CMK (cell line): ENCODE results near the gene GTF2H1.
"Not testable (repeated sequence)": the region's sequence is repeated elsewhere in the genome, so short reads cannot be mapped to it uniquely, and the experiment has no call there.

Experiments used
- DNase-seq: peaks from one replicate; pipeline ENCODE4 v3.0.0-alpha.2; 2010; ENCODE audit warnings: low read depth

GTF2H1 gene

DNA sequence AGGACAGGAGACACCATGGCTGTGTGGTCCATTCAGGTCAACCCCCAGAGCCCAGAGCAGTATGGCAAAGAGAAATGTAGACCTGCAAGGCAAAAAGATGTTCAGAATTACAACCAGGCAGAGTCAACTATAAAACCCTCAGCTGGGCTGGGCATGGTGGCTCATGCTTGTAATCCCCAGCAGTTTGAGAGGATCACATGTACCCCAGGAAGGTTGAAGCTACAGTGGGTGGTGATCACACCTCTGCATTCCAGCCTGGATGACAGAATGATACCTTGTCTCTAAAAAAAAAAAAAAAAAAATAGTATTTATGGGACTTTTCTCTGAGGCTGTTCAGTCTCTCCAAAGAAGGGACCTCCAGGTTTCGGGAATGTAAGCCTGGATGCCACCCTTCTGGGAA, 53.6 kb downstream of the GTF2H1 start:
- no peak for DNase-seq

DNA sequence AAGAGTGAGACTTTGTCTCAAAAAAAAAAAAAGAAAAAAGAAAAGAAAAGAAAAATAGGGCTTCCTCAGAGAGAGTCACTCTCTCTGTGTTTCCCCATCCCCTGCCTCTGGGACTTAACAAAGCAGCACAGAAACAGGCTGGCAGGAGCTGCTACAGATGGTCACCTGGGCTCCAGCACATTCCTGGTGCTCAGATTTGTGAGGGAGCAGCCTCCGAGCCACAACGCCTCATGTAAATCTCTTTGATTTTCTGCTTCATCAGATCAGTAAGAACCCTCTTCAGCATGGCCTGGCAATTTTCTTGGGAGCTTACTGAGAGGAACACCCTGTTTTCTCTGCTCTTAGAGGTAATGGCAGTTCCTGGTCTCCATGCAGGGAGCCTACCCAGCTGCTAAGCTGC, 56.8 kb downstream of the GTF2H1 start:
- DNase-seq = no peak

DNA sequence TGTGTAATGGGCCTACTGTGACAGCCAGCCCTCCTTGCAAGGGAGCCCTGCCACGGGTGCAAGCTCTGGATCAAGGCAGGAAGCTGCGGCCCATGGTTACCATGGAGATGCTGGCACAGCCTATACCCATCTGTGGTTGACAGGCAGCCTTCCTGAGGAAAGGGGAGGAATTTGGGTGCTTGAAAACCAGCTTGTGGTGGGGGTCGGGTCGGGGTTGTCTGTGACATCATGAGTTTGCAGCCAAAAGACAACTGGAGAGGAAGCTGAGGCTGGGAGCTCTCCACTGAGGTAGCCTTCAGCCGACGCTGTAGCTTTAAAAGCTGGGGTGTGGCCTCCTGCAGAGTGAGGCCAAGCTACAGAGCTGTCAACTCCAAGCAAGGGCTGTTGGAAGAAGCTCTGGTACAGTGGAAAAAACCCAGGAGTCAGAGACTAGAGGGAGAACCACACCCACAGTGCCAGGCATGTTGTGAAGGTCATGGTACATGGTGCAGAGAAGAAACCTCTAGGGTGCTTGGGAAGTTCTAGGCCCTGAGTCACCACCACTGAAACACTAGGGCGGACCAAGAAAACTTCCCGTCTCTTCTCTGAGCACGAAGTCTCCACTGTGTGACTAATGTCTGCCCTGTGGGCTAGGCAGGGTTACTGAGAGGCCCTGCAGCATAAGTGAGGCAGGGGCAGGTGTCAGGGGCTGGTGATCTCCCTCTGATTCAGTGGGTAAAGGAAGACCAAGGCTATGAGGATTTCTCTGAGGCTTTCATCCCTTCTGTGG, 61.2 kb downstream of the GTF2H1 start:
- peak; percentile 83 for DNase-seq

DNA sequence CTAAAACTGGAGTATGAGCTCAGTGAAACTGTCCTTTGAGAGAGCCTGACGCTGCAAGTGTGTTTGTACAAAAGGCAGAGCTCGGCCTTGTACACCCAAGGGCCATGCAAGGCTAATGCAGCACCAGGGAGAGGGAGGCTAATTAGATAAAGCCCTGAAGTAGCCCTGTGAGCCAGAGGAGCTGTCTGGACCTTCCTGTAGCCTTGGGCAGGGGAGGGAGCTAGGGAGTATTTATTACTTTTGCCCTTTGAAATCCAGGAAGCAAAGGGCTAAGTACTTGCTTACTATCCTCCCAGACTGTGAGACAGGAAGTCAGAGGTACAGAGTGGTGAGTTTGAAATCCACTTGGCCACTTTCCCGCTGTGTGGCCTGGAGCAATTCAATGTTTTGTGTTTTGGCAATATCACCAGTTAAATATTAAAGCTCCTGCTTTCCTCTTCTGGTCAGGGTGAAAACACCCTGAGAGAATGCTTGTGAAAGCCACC, 61.8 kb downstream of the GTF2H1 start:
- DNase-seq = no peak

DNA sequence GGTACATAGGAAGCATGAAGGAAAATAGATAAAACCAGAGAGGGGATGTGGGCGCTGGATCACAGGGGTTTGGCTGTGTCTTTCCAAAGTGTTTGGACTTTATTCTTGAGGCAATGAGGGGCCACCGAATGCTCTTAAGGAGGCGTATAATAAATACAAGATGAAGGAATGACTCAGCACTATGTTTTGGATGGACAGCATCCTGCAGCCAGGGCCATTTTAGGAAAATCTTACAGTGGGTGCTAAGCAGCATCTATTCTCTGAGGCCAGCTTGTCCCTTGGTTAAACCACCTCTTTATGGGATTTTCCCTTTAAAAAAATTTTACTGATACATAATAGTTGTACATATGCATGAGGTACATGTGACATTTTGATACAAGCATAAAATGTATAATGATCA, 67.7 kb downstream of the GTF2H1 start:
- no peak for DNase-seq

DNA sequence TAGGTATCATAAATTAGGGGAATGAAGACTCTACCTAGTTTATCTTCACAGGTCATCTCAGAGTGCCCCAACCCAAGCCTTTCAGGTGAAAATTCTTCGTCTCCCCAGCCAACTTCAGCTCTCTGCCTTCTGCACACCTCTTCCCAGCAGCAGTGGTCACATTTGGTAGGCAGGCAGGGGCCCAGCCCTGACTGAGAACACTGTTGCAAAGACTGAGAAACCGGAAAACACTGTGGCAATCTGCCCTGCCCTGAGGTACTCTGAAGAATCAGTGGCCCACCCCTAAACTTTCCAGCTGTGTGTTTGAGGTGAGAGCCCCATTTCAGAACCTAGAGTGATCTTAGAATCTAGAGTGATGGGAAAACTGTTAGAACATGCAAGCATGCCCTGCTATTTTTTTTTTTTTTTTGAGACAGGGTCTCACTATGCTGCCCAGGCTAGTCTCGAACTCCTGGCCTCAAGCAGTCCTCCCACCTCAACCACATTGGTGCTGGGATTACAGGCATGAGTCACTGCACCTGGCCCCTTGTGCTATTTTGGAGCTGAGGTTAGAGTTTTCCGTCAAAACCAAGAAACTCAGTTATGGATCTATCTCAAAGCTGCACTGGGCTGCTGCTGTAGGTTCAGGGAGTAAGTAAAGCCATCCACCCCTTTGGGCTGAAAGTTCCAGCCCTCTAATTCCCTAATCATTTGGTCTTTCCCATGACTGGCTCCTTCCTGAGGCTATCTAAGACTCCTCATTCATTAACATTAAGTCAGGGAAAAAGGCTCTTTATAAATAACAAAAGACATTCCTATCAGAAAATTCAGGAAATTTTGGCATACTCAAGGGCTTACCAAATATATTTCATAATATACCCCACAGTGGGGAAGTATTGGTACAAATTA, 70.3 kb downstream of the GTF2H1 start:
- no peak for DNase-seq

DNA sequence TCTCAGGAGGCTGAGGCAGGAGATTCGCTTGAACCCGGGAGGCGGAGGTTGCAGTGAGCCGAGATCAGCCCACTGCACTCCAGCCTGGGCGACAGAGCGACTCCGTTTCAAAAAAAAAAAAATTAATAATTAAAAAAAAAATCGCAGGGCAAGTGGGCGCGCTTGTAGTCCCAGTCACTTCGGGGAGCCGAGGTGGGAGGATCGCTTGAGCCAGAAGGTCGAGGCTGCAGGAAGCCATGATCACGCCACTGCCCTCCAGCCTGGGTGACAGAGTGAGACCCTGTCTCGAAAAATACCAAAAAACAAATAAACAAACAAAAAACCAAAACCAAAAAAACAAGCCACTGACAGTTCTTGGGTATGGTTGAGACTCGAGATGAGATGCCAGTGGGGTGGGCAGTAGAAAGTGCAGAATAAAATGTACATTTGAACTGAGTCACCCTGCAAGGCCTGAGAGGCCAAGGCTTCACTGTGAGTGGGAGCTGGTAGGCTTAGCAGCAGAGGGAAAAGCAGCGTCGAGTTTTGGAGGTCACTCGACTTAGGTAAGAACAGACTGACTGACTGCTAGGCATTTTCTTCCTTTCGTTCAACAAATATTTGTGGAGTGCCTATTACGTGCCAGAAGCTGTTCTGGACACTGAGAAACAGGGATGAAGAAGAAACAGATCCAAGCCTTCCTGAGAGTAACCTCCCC, 71.4 kb downstream of the GTF2H1 start:
- DNase-seq = no peak

DNA sequence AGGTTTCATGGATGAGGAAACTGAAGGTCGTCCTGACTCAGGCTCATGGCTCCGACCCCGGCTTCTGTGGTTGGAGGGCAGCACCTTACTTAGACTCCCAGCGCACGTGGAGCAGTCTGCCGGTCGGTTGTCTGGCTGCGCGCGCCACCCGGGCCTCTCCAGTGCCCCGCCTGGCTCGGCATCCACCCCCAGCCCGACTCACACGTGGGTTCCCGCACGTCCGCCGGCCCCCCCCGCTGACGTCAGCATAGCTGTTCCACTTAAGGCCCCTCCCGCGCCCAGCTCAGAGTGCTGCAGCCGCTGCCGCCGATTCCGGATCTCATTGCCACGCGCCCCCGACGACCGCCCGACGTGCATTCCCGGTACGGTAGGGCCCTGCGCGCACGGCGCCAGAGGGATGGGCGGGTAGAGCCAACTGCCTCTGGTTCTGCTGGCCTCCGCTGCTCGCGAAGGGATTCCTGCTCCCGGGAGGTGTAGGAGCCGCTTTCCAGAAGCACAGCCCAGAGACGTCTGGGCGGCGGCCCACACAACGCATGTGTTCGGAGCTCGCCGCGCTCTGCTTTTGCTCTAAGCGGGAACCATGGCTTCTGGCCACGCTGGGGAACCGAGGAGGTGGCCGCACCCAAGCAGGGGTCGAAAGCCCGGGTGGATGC, 72.0 kb downstream of the GTF2H1 start, which contains the start of gene LDHA:
LDHA (plus strand) TSS at position 289 of the 653 bp plus-strand sequence. CDS start 2,280 bp downstream, outside the sequence.
- DNase-seq = peak; percentile 83

DNA sequence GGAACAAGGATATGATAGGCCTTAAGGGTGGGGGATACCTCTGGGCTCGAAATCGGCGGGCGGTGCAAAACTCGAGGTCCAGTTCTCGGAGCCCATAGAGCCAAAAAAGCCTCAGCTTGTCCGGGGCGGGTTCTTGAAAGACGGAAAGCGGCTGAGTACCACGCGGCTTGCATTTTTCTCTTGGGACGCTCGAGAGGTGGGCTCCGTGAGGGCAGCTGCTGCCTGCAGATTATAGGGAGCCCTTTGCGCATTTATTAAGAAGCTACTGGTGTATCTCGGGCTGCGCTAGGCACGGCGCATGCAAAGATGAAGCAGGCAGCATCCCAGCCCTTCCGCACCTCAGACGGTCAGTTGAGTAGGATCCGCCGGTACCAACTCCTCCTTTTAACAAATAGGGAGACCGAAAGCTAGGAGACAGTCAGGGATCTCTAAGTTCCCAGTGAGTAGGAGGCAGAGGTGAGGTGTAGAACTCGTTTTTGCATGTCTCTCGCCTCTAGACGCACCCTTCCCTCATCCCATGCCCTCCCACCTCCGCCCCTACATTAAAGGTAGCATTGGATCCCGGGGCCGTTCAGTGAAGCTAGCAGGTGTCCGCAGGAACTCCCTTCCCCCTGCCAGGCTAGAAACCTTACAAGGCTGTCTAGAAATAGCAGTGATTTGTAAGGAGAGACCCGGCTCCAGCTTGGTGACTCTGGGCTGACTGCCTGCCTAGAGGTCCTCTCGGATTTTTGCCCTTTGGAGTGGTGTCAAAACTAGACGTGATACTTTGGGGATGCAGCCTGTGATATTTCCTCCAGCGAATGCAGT, 72.8 kb downstream of the GTF2H1 start:
- no peak for DNase-seq

DNA sequence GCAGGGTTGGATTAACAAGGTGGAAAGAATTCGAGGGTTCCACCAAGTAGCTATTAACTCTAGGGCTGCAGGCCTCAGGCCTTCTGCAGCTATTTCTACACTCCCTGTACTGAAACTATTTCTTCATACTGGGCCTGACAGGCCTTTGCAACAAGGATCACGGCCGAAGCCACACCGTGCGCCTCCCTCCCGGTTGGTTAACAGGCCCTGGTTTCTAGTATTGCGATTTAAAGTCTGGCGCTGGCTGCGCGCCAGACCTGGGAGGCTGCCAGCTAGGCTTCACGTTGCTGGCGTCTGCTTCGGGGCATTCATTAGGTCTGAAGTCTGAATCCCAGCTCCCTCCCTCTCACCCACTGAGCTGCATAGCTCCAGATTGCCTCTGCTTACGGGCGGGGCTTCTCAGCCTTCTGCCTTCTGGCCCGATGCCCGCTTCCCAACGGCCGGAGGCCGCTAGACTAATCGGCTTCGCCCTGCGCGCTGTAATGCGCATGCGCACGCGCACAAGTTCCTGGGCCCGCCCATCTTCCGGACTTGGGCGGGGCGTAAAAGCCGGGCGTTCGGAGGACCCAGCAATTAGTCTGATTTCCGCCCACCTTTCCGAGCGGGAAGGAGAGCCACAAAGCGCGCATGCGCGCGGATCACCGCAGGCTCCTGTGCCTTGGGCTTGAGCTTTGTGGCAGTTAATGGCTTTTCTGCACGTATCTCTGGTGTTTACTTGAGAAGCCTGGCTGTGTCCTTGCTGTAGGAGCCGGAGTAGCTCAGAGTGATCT, 73.6 kb downstream of the GTF2H1 start:
- peak; percentile 84 for DNase-seq

DNA sequence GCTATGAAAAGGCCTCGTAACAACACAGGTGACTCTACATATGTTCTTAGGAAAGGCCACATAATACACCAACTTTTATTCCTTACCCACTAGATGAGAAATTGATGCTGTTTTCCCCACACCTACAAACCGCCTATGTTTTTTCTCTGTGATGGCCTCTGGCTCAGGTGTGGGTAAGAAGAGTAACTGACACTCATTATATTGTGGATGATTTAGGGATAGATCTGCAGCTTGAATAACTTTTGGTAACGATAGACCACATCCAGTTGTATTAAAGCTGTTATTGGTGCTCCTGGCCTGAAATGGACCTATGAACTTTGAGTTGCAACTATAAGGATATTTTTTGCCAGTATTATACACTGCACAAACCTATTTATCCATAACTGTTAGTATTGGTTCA, 75.6 kb downstream of the GTF2H1 start:
- no peak for DNase-seq

DNA sequence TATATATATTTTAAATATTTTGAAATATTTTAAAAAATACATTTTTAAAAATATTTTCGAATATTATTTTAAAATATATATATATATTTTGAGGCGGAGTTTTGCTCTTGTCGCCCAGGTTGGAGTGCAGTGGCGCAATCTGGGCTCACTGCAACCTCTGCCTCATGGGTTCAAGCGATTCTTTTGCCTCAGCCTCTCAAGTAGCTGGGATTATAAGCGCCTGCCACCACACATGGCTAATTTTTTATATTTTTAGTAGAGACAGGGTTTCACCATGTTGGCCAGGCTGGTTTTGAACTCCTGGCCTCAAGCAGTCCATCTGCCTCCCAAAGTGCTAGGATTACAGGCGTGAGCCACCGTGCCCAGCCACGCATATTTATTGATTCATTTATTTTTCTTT, 78.7 kb downstream of the GTF2H1 start:
- DNase-seq = not testable (repeated sequence)

DNA sequence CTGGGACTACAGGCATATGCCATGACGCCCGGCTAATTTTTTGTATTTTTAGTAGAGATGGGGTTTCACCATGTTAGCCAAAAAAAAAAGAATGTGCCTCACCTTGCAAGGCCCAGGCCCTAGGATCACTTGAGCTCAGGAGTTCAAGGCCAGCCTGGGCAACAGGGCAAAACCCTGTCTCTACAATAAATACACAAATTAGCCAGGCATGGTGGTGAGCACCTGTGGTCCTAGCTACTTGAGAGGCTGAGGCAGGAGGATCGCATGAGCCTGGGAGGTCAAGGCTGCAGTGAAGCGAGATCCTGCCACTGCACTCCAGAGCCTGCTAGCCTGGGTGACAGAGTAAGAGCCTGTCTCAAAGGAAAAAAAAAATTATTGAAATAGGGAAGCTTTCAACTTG, 81.7 kb downstream of the GTF2H1 start:
- no peak for DNase-seq

DNA sequence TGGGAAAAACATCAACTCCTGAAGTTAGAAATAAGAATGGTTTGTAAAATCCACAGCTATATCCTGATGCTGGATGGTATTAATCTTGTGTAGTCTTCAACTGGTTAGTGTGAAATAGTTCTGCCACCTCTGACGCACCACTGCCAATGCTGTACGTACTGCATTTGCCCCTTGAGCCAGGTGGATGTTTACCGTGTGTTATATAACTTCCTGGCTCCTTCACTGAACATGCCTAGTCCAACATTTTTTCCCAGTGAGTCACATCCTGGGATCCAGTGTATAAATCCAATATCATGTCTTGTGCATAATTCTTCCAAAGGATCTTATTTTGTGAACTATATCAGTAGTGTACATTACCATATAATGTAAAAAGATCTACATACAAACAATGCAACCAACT, 85.0 kb downstream of the GTF2H1 start:
- DNase-seq = not testable (repeated sequence)

DNA sequence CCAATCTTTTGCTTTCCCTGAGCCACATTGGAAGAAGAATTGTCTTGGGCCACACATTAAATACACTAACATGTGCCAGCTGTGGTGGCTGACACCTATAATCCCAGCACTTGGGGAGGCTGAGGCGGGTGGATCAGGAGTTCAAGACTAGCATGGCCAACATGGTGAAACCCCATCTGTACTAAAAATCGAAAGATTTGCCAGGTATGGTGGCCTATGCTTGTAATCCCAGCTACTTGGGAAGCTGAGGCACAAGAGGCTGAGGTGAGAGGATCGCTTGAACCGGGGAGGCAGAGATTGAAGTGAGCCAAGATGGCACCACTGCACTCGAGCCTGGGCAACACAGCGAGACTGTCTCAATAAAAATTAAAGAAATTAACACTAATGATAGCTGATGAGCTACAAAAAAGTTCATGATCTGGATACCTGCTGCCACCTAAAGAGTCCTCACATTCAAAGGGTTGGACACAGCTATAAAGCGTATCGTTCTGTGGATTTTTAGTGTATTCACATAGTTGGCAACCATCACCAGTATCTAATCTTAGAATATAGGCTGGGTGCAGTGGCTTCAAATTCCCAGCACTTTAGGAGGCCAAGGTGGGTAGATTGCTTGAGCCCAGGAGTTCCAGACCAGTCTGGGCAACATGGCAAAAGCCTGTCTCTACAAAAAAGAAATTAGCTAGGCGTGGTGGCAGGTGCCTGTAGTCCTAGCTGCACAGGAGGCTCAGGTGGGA, 86.4 kb downstream of the GTF2H1 start:
- DNase-seq = no peak

DNA sequence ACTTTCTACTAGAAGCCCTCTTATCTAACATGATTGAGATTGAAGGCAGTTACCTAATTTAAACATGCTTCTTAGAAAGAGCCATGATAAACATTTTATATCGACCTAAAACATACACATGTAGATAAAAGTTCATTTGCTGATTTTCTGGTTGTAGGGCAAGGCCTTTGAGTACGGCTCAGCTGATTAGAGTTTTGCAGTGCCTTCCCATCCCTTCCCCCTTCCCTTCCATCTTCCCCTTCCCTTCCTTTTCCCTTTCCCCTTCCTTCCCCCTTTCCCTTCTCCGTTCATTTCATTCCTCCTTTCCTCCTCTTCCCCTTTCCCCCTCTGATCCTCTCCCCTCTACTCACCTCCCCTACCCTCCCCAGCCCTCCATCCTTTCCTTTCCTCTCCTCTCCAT, 94.1 kb downstream of the GTF2H1 start:
- no peak for DNase-seq
